Nephron (organoid): ENCODE data around the gene TARM1.

Experiments used
- H3K27ac Mint-ChIP-seq, 3 experiments: 2 replicates each; pipeline ENCODE4 v1.8.0; 2020; ENCODE audit warnings: mixed read lengths in 3 of 3, mild to moderate bottlenecking in 2 of 3, moderate library complexity in 1 of 3
- H3K27me3 Mint-ChIP-seq: 2 replicates; pipeline ENCODE4 v1.8.0; 2021; ENCODE audit warnings: low read depth, mild to moderate bottlenecking, moderate library complexity, mixed read lengths
- H3K36me3 Mint-ChIP-seq: 2 replicates; pipeline ENCODE4 v1.8.0; 2020; ENCODE audit warnings: low read depth, mixed read lengths
- H3K4me1 Mint-ChIP-seq: 2 replicates; pipeline ENCODE4 v1.8.0; 2020; ENCODE audit warnings: mixed read lengths
- H3K4me3 Mint-ChIP-seq, 3 experiments: 2 replicates each; pipeline ENCODE4 v1.8.0; 2020; ENCODE audit warnings: mild to moderate bottlenecking in 3 of 3, mixed read lengths in 3 of 3, moderate library complexity in 2 of 3
- H3K9me3 Mint-ChIP-seq: 2 replicates; pipeline ENCODE4 v1.8.0; 2020; ENCODE audit warnings: mixed read lengths
- TF ChIP-seq, protein P1 (sequence below), 3 experiments: fragments of 200-600 bp; sonication (generic); IDR thresholded peaks; one replicate each; pipeline ENCODE4 v1.5.0; 2021; ENCODE audit warnings: antibody characterized with exemption in 3 of 3; ENCODE audit not compliant: unreplicated experiment in 3 of 3

The TARM1 gene

DNA sequence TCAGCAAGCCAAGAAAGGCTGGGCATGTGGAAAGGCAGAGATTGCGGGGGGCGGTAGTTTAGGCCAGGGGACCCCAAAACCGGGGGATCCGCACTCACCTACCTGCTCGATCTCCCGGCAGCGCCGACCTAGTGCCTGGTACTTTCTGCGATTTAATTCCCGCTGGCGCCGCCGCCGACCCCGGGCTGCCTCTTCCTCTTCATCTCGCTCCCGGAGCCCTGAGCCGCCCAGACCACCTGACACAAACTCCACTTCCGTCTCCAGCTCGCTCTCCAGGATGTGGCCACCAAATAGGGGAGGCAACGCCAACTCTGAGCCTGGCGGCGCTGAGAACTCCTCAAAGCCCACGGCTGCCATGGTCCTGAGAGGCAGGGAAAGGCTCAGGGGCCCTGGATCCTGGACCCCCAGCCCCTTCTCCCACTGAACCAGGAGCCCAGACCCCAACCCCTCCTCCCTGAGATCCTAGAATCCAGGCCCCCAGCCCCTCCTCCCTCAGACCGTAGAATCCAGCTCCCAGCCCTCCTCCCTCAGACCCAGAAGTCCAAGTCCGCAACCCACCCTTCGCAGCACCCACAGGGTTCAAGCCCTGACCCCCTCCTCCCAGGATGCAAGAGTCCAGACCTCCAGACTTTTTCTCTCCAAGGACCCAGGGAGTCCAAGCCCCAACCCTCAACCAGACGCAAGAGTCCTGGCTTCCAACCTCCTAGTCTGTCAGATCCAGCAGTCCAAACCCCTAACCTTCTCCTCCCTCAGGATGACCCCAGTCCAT is 33.4 kb upstream of the TARM1 start:
- TF ChIP-seq, protein P1, sequence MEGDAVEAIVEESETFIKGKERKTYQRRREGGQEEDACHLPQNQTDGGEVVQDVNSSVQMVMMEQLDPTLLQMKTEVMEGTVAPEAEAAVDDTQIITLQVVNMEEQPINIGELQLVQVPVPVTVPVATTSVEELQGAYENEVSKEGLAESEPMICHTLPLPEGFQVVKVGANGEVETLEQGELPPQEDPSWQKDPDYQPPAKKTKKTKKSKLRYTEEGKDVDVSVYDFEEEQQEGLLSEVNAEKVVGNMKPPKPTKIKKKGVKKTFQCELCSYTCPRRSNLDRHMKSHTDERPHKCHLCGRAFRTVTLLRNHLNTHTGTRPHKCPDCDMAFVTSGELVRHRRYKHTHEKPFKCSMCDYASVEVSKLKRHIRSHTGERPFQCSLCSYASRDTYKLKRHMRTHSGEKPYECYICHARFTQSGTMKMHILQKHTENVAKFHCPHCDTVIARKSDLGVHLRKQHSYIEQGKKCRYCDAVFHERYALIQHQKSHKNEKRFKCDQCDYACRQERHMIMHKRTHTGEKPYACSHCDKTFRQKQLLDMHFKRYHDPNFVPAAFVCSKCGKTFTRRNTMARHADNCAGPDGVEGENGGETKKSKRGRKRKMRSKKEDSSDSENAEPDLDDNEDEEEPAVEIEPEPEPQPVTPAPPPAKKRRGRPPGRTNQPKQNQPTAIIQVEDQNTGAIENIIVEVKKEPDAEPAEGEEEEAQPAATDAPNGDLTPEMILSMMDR (IDR thresholded peaks at IDR 0.05; ENCODE audit: unreplicated experiment in 3 of 3) = no peak
- peak overlapping the region; percentile 89 to 94 (median 91) for H3K4me3 Mint-ChIP-seq

GRCh38 chr19:54109651-54110050 is 28.5 kb upstream of the TARM1 start:
- TF ChIP-seq, protein P1 (IDR thresholded peaks at IDR 0.05; ENCODE audit: unreplicated experiment in 3 of 3) = no peak
- Mint-ChIP-seq H3K4me1 (no peaks in the 10 kb centered on the region), H3K36me3 (peaks cover 34% of the 10 kb centered on the region), H3K27me3 (no peaks in the 10 kb centered on the region), H3K4me3 (no peak overlapping the region), H3K27ac (no peak overlapping the region), H3K9me3 (no peaks in the 10 kb centered on the region)

More for the DNA sequence above, 33.4 kb upstream of the TARM1 start:
- peak overlapping the region; percentile 70 to 91 (median 89) for H3K27ac Mint-ChIP-seq
- no peaks in the 10 kb centered on the region for H3K9me3 Mint-ChIP-seq
- H3K27me3 Mint-ChIP-seq = no peaks in the 10 kb centered on the region
- H3K36me3 Mint-ChIP-seq = peaks cover 22% of the 10 kb centered on the region
- H3K4me1 Mint-ChIP-seq = peaks cover 10% of the 10 kb centered on the region

DNA sequence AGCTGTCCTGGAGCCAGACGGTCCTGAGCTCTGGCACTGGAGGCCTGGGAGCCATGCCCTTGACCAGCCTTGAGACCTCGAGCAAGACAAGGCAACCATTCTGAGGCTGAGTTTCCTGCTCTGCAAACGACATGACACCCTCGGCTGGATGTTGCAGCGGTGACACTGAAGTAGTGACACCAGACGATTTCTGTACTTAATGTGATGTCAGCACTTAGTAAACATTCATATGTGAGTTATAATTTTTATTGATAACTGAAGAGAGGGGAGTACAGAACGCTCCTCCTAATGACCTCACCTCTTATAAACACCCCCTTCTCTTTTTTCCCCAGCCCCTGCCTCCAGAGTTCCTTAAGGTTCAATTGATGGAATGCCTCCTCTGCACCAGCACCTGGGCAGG is 27.3 kb upstream of the TARM1 start:
- H3K27me3 Mint-ChIP-seq = no peaks in the 10 kb centered on the region
- no peaks in the 10 kb centered on the region for H3K9me3 Mint-ChIP-seq
- H3K36me3 Mint-ChIP-seq = peaks cover 34% of the 10 kb centered on the region
- no peaks in the 10 kb centered on the region for H3K4me1 Mint-ChIP-seq
- no peak overlapping the region for H3K27ac Mint-ChIP-seq
- no peak overlapping the region for H3K4me3 Mint-ChIP-seq
- TF ChIP-seq, protein P1 (IDR thresholded peaks at IDR 0.05; ENCODE audit: unreplicated experiment in 3 of 3) = no peak

DNA sequence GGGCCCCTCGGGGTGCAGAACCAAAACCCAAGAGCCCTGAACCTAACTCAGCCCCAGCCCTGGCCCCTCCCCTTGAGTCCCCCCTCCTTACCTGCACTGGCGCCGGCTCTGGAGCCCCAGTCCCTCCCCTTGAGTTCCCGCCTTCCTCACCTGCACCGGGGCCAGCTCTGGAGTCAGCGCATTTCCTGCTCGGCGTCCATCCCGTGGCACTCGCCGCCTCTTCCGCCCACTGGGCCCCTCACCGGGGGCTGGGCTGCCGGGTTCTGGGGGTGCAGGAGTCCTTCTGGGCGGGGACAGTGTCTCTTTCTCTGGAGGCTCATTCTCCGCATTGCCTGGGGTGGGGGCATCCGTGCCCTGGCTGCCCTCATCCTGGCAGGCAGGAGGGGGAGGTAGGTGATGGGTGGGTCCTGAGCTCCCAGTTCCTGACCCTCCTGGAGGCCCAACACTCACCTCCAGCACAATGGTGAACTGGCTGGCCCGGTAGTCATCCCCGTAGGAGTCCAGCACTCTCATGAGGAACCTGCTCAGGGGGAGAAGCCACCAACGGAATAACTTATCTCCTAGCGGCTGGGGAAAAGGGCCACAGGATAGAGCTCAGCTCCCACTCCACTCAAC is 26.8 kb upstream of the TARM1 start:
- TF ChIP-seq, protein P1 (IDR thresholded peaks at IDR 0.05; ENCODE audit: unreplicated experiment in 3 of 3) = no peak
- Mint-ChIP-seq H3K4me3 (peak overlapping the region in 1 of 3 experiments; percentile 16), H3K4me1 (no peaks in the 10 kb centered on the region), H3K9me3 (no peaks in the 10 kb centered on the region), H3K27ac (no peak overlapping the region), H3K36me3 (peaks cover 34% of the 10 kb centered on the region), H3K27me3 (no peaks in the 10 kb centered on the region)

GRCh38 chr19:54106716-54107115 is 25.6 kb upstream of the TARM1 start:
- H3K9me3 Mint-ChIP-seq = no peaks in the 10 kb centered on the region
- H3K27ac Mint-ChIP-seq = no peak overlapping the region
- TF ChIP-seq, protein P1 (IDR thresholded peaks at IDR 0.05; ENCODE audit: unreplicated experiment in 3 of 3) = no peak
- H3K27me3 Mint-ChIP-seq = no peaks in the 10 kb centered on the region
- peak overlapping the region in 2 of 3 experiments; percentile 36 to 72 for H3K4me3 Mint-ChIP-seq
- peaks cover 34% of the 10 kb centered on the region for H3K36me3 Mint-ChIP-seq
- peaks cover 5% of the 10 kb centered on the region for H3K4me1 Mint-ChIP-seq
